Activated naive CD8-positive, alpha-beta T cell treated with anti-CD3 and anti-CD28 coated beads, Interleukin-2, amount 10 ng/mL, durations not matched to agents 7 days and 5 days (primary cell): ENCODE measurements around the gene TPGS1. TPM values are rescaled to one million over a fixed set of nuclear protein-coding genes. Genes with fewer than 3 reads are reported as not detected.

Experiments
- ATAC-seq: fragments of 150-1000 bp; cut with Tn5 transposase; one replicate; pipeline ENCODE4 v1.10.0; 2021; ENCODE audit warnings: low read depth, moderate library complexity
- POLR2A ChIA-PET: fragments of 350-600 bp; sonication (Branson Sonifier 250); formaldehyde crosslinking; loops from one replicate; lab custom pipeline; 2021; ENCODE audit warnings: antibody characterized with exemption; lab: Charles Lee
- DNase-seq: peaks from one replicate; pipeline ENCODE4 v3.0.0; 2021
- H3K27ac Mint-ChIP-seq: one replicate; pipeline ENCODE4 v1.8.0; 2022; ENCODE audit warnings: mild to moderate bottlenecking, mixed read lengths
- H3K27me3 Mint-ChIP-seq: one replicate; pipeline ENCODE4 v1.8.0; 2022; ENCODE audit warnings: mild to moderate bottlenecking, moderate library complexity, mixed read lengths
- H3K36me3 Mint-ChIP-seq: one replicate; pipeline ENCODE4 v1.8.0; 2021; ENCODE audit warnings: mild to moderate bottlenecking, mixed read lengths
- H3K4me1 Mint-ChIP-seq: one replicate; pipeline ENCODE4 v1.8.0; 2021; ENCODE audit warnings: mixed read lengths
- H3K4me3 Mint-ChIP-seq: one replicate; pipeline ENCODE4 v1.8.0; 2022; ENCODE audit warnings: mild to moderate bottlenecking, moderate library complexity, mixed read lengths
- H3K9me3 Mint-ChIP-seq: one replicate; pipeline ENCODE4 v1.8.0; 2021; ENCODE audit warnings: mixed read lengths
- total RNA-seq, 2 experiments: library from RNA; stranded (reverse); gene quantifications; one replicate each; pipeline ENCODE4 v1.2.3, GENCODE V29; 2021

The TPGS1 gene
- total RNA-seq, 2 experiments from 2014 or later, result 27.0 to 27.2 TPM

GRCh38 chr19:495402-496111 is 11.7 kb upstream of the TPGS1 start:
- DNase-seq (peak; percentile 80), ATAC-seq (peak; percentile 37)
- peaks cover 6% of the 10 kb centered on the region for H3K4me1 Mint-ChIP-seq
- peaks cover 2% of the 10 kb centered on the region for H3K36me3 Mint-ChIP-seq
- no peak overlapping the region for H3K27ac Mint-ChIP-seq
- no peaks in the 10 kb centered on the region for H3K9me3 Mint-ChIP-seq
- peaks cover 24% of the 10 kb centered on the region for H3K27me3 Mint-ChIP-seq
- H3K4me3 Mint-ChIP-seq, result no peak overlapping the region
- POLR2A ChIA-PET, result interaction anchor here (1.0 to 1.1 kb wide), 2 partner anchors 11 to 15 kb away, joined by 4 to 9 read pairs; no protein-coding TSS in a partner anchor

GRCh38 chr19:496112-496665 is 11.1 kb upstream of the TPGS1 start, which contains the start of gene MADCAM1:
Gene MADCAM1, plus strand, starts transcription at chr19:496486. Its CDS starts 14 bp downstream, at chr19:496500.
- peaks cover 6% of the 10 kb centered on the region for H3K4me1 Mint-ChIP-seq
- ATAC-seq, result no peak
- POLR2A ChIA-PET, result interaction anchor here (1.0 to 1.1 kb wide), 2 partner anchors 10 to 14 kb away, joined by 4 to 9 read pairs; no protein-coding TSS in a partner anchor
- DNase-seq, result no peak
- H3K27ac Mint-ChIP-seq, result no peak within 1 kb of the TSS
- H3K9me3 Mint-ChIP-seq, result no peaks in the 10 kb centered on the region
- H3K36me3 Mint-ChIP-seq, result peaks cover 2% of the 10 kb centered on the region
- peaks cover 24% of the 10 kb centered on the region for H3K27me3 Mint-ChIP-seq
- no peak within 1 kb of the TSS for H3K4me3 Mint-ChIP-seq

GRCh38 chr19:496986-497385 is 10.3 kb upstream of the TPGS1 start:
- Mint-ChIP-seq H3K9me3 (no peaks in the 10 kb centered on the region), H3K27ac (no peak overlapping the region), H3K36me3 (peaks cover 2% of the 10 kb centered on the region), H3K4me1 (peaks cover 6% of the 10 kb centered on the region), H3K4me3 (no peak overlapping the region), H3K27me3 (peaks cover 24% of the 10 kb centered on the region)
- no peak for ATAC-seq
- POLR2A ChIA-PET, result no interaction called here
- no peak for DNase-seq

GRCh38 chr19:497491-497868 is 9.8 kb upstream of the TPGS1 start:
- no peak for ATAC-seq
- H3K9me3 Mint-ChIP-seq, result no peaks in the 10 kb centered on the region

GRCh38 chr19:497869-498510 is 9.3 kb upstream of the TPGS1 start:
- H3K36me3 Mint-ChIP-seq, result peaks cover 2% of the 10 kb centered on the region
- ATAC-seq (no peak), DNase-seq (no peak)
- H3K4me3 Mint-ChIP-seq, result no peak overlapping the region
- H3K9me3 Mint-ChIP-seq, result no peaks in the 10 kb centered on the region
- no peak overlapping the region for H3K27ac Mint-ChIP-seq
- H3K4me1 Mint-ChIP-seq, result peaks cover 11% of the 10 kb centered on the region
- POLR2A ChIA-PET, result no interaction called here
- peaks cover 24% of the 10 kb centered on the region for H3K27me3 Mint-ChIP-seq

More at GRCh38 chr19:497491-497868, 9.8 kb upstream of the TPGS1 start:
- POLR2A ChIA-PET, result no interaction called here
- H3K36me3 Mint-ChIP-seq, result peaks cover 2% of the 10 kb centered on the region
- H3K27me3 Mint-ChIP-seq, result peaks cover 24% of the 10 kb centered on the region
- no peak overlapping the region for H3K4me3 Mint-ChIP-seq
- no peak overlapping the region for H3K27ac Mint-ChIP-seq
- no peak for DNase-seq
- H3K4me1 Mint-ChIP-seq, result peaks cover 7% of the 10 kb centered on the region

GRCh38 chr19:498511-498891 is 8.8 kb upstream of the TPGS1 start:
- no peak overlapping the region for H3K27ac Mint-ChIP-seq
- H3K36me3 Mint-ChIP-seq, result peaks cover 2% of the 10 kb centered on the region
- peaks cover 11% of the 10 kb centered on the region for H3K4me1 Mint-ChIP-seq
- ATAC-seq (no peak), DNase-seq (no peak)
- H3K9me3 Mint-ChIP-seq, result no peaks in the 10 kb centered on the region
- H3K27me3 Mint-ChIP-seq, result peaks cover 24% of the 10 kb centered on the region
- H3K4me3 Mint-ChIP-seq, result no peak overlapping the region
- POLR2A ChIA-PET, result no interaction called here

GRCh38 chr19:498977-499623 is 8.2 kb upstream of the TPGS1 start:
- ATAC-seq (no peak), DNase-seq (no peak)
- Mint-ChIP-seq H3K36me3 (no peaks in the 10 kb centered on the region), H3K27me3 (peaks cover 24% of the 10 kb centered on the region), H3K27ac (no peak overlapping the region), H3K9me3 (no peaks in the 10 kb centered on the region), H3K4me1 (peaks cover 11% of the 10 kb centered on the region), H3K4me3 (no peak overlapping the region)
- POLR2A ChIA-PET, result interaction anchor here (1.0 kb wide), 1 partner anchor 12 kb away, joined by 3 read pairs; no protein-coding TSS in a partner anchor

GRCh38 chr19:501646-502045 is 5.7 kb upstream of the TPGS1 start:
- POLR2A ChIA-PET, result no interaction called here
- peaks cover 15% of the 10 kb centered on the region for H3K27me3 Mint-ChIP-seq
- no peak for ATAC-seq
- H3K27ac Mint-ChIP-seq, result no peak overlapping the region
- no peaks in the 10 kb centered on the region for H3K9me3 Mint-ChIP-seq
- H3K4me1 Mint-ChIP-seq, result peaks cover 14% of the 10 kb centered on the region
- no peak for DNase-seq
- no peaks in the 10 kb centered on the region for H3K36me3 Mint-ChIP-seq
- H3K4me3 Mint-ChIP-seq, result no peak overlapping the region

- Mint-ChIP-seq H3K27me3 (peaks cover 1% of the 10 kb centered on the region), H3K36me3 (peaks cover 3% of the 10 kb centered on the region), H3K4me1 (peaks cover 21% of the 10 kb centered on the region), H3K4me3 (no peak overlapping the region), H3K9me3 (no peaks in the 10 kb centered on the region), H3K27ac (no peak overlapping the region)
- ATAC-seq (no peak), DNase-seq (no peak)
- POLR2A ChIA-PET, result interaction anchor here (1.5 kb wide), 1 partner anchor 16 kb away, joined by 7 read pairs; no protein-coding TSS in a partner anchor
These were observed 2.7 kb upstream of the TPGS1 start for GRCh38 chr19:504616-505015.

GRCh38 chr19:506404-507285 is 652 bp upstream of the TPGS1 start:
- Mint-ChIP-seq H3K4me3 (peak overlapping the region; percentile 96), H3K27ac (peak overlapping the region; percentile 99), H3K27me3 (no peaks in the 10 kb centered on the region), H3K4me1 (peaks cover 28% of the 10 kb centered on the region), H3K36me3 (peaks cover 3% of the 10 kb centered on the region), H3K9me3 (no peaks in the 10 kb centered on the region)
- DNase-seq (peak; percentile 91), ATAC-seq (peak; percentile 66)
- POLR2A ChIA-PET, result interaction anchor here (0.7 to 2.2 kb wide), 13 partner anchors 11 to 769 kb away, joined by 3 to 32 read pairs (median 4); partner anchors contain the start of genes BSG, CDC34, FAM174C and PTBP1

- Mint-ChIP-seq H3K9me3 (no peaks in the 10 kb centered on the region), H3K27me3 (no peaks in the 10 kb centered on the region), H3K27ac (peak overlapping the region; percentile 99), H3K36me3 (peaks cover 3% of the 10 kb centered on the region), H3K4me1 (peaks cover 26% of the 10 kb centered on the region), H3K4me3 (peak overlapping the region; percentile 96)
- no peak for DNase-seq
- POLR2A ChIA-PET, result interaction anchor here (1.4 to 3.9 kb wide), 3 partner anchors 23 to 165 kb away, joined by 5 to 78 read pairs (median 11); partner anchors contain the start of genes BSG and CDC34
- ATAC-seq, result no peak
These were observed 1.2 kb downstream of the TPGS1 start for GRCh38 chr19:508204-509150.
